CD4-positive, alpha-beta T cell (primary cell): ENCODE data around the gene BRD8. TPM values are rescaled to one million over a fixed set of nuclear protein-coding genes. Genes with fewer than 3 reads are reported as not detected.

ENCODE experiments used
- ATAC-seq: fragments of 200-7000 bp; cut with Tn5 transposase; one replicate; pipeline ENCODE4 v1.10.0; 2022; ENCODE audit warnings: mild to moderate bottlenecking; ENCODE audit not compliant: poor library complexity
- CTCF ChIA-PET: fragments of 350-600 bp; sonication (Branson Sonifier 250); formaldehyde crosslinking; loops from one replicate; lab custom pipeline; 2021; ENCODE audit warnings: antibody characterized with exemption, inconsistent platforms; lab: Charles Lee
- POLR2A ChIA-PET: fragments of 350-600 bp; sonication (Branson Sonifier 250); formaldehyde crosslinking; loops from one replicate; lab custom pipeline; 2021; ENCODE audit warnings: antibody characterized with exemption, inconsistent platforms; lab: Charles Lee
- DNase-seq, 14 experiments: peaks; one replicate each; pipeline ENCODE4 v3.0.0-alpha.2; 2013 to 2020; ENCODE audit warnings: mixed read lengths in 2 of 14
- H3K27ac ChIP-seq, 2 donors: one replicate each; pipeline versions ENCODE4 v1.5.1 to v1.7.0; 2013; ENCODE audit warnings: low read length in 2 of 2, low read depth in 1 of 2, mild to moderate bottlenecking in 1 of 2
- H3K27me3 ChIP-seq, 2 experiments: 1 replicate in 1 of 2; 2 replicates in 1 of 2; pipeline versions ENCODE4 v1.6.1 to v1.7.0; 2013; ENCODE audit warnings: low read length in 2 of 2, control low read depth in 1 of 2, mild to moderate bottlenecking in 1 of 2, moderate library complexity in 1 of 2; ENCODE audit not compliant: insufficient read depth in 2 of 2, control insufficient read depth in 1 of 2
- H3K36me3 ChIP-seq: one replicate; pipeline ENCODE4 v1.6.1; 2013; ENCODE audit warnings: low read length, control low read depth; ENCODE audit not compliant: insufficient read depth
- H3K4me1 ChIP-seq: one replicate; pipeline ENCODE4 v1.6.1; 2013; ENCODE audit warnings: low read length, control low read depth; ENCODE audit not compliant: insufficient read depth
- H3K4me3 ChIP-seq: one replicate; pipeline ENCODE4 v1.5.1; 2013; ENCODE audit warnings: mild to moderate bottlenecking, low read length, moderate library complexity
- H3K9me3 ChIP-seq, 2 experiments: 1 replicate in 1 of 2; 2 replicates in 1 of 2; pipeline versions ENCODE4 v1.6.1 to v1.7.0; 2013; ENCODE audit warnings: low read length in 2 of 2, mild to moderate bottlenecking in 2 of 2, control low read depth in 1 of 2, moderate library complexity in 1 of 2; ENCODE audit not compliant: control insufficient read depth in 1 of 2, insufficient read depth in 1 of 2
- H3K27ac Mint-ChIP-seq: one replicate; pipeline ENCODE4 v1.8.0; 2020; ENCODE audit warnings: mixed read lengths
- H3K27me3 Mint-ChIP-seq: one replicate; pipeline ENCODE4 v1.8.0; 2021; ENCODE audit warnings: mixed read lengths
- H3K36me3 Mint-ChIP-seq: one replicate; pipeline ENCODE4 v1.8.0; 2021; ENCODE audit warnings: low read depth, mixed read lengths
- H3K4me1 Mint-ChIP-seq: one replicate; pipeline ENCODE4 v1.8.0; 2021; ENCODE audit warnings: low read depth, mixed read lengths
- H3K4me3 Mint-ChIP-seq: one replicate; pipeline ENCODE4 v1.8.0; 2020; ENCODE audit warnings: mild to moderate bottlenecking, mixed read lengths
- H3K9me3 Mint-ChIP-seq: one replicate; pipeline ENCODE4 v1.8.0; 2020; ENCODE audit warnings: mixed read lengths
- CTCF ChIP-seq: fragments of 200-600 bp; IDR thresholded peaks from one replicate; pipeline ENCODE4 v1.8.0; 2022; ENCODE audit warnings: antibody characterized with exemption, mild to moderate bottlenecking
- intact Hi-C, 2 experiments: fragments of 100-400 bp; cut with DNase I in 1 of 2; cut with micrococcal nuclease in 1 of 2; formaldehyde crosslinking; loops; one replicate each; pipeline versions ENCODE4 v1.15.1 to v1.9.0; 2023 to 2025; cut with DNase I, micrococcal nuclease
- total RNA-seq, 174 experiments: library from RNA in 2 of 174; stranded (reverse) in 2 of 174; gene quantifications; one replicate each; pipeline ENCODE4 v1.2.3 and lab custom pipeline; 2021 to 2026

Gene BRD8
- total RNA-seq, 2 experiments from 2014 or later = 6.9 to 9.6 TPM

- peaks cover 9% of the 10 kb centered on the region for H3K4me1 Mint-ChIP-seq
These were observed 937 bp upstream of the BRD8 start for GRCh38 chr5:138179277-138179857.

GRCh38 chr5:138177941-138178515 is 402 bp downstream of the BRD8 start:
- H3K36me3 Mint-ChIP-seq = peaks cover 28% of the 10 kb centered on the region
- Histone ChIP-seq H3K36me3 (peaks cover 12% of the 10 kb centered on the region), H3K4me1 (peaks cover 27% of the 10 kb centered on the region), H3K9me3 (no peaks in the 10 kb centered on the region), H3K27ac (peak overlapping the region; percentile 55 to 76), H3K4me3 (peak overlapping the region; percentile 94), H3K27me3 (no peaks in the 10 kb centered on the region)
- H3K27ac Mint-ChIP-seq = no peak overlapping the region
- intact Hi-C loops = loop anchor here (1.0 to 10.0 kb wide), 6 partner anchors 35 to 423 kb away; partner anchors contain the start of genes CDC23 (in 1 of the 2), CDC25C (in 1 of the 2), HNRNPA0 (in 1 of the 2) and KDM3B (in 1 of the 2)
- no peak overlapping the region for H3K4me3 Mint-ChIP-seq
- CTCF ChIA-PET = interaction anchor here (0.6 to 3.9 kb wide), 2 partner anchors 131 to 174 kb away, joined by 3 to 19 read pairs; partner anchors contain the start of gene KDM3B
- POLR2A ChIA-PET = interaction anchor here (0.6 to 2.1 kb wide), 6 partner anchors 16 to 424 kb away, joined by 3 to 13 read pairs (median 5); partner anchors contain the start of genes CDC23 and EGR1
- ATAC-seq = peak; percentile 32
- peak in 8 of 14 experiments; percentile 3 to 49 (median 20) for DNase-seq
- no peak for TF ChIP-seq CTCF
- no peaks in the 10 kb centered on the region for H3K9me3 Mint-ChIP-seq
- H3K4me1 Mint-ChIP-seq = peaks cover 14% of the 10 kb centered on the region
- H3K27me3 Mint-ChIP-seq = no peaks in the 10 kb centered on the region

More at GRCh38 chr5:138179277-138179857, 937 bp upstream of the BRD8 start:
- intact Hi-C loops = loop anchor here (1.0 to 10.0 kb wide), 6 partner anchors 33 to 425 kb away; partner anchors contain the start of genes CDC23 (in 2 of the 2), CDC25C (in 1 of the 2), HNRNPA0 (in 1 of the 2) and KDM3B (in 1 of the 2)
- POLR2A ChIA-PET = interaction anchor here (0.6 to 2.1 kb wide), 9 partner anchors 34 to 481 kb away, joined by 3 to 13 read pairs (median 4); partner anchors contain the start of genes CDC23, CDC25C, EGR1 and ETF1
- ATAC-seq (no peak), DNase-seq (peak in 1 of 14 experiments; percentile 15)
- H3K27ac Mint-ChIP-seq = no peak overlapping the region
- H3K27ac ChIP-seq = no peak overlapping the region
- H3K36me3 Mint-ChIP-seq = peaks cover 16% of the 10 kb centered on the region
- CTCF ChIA-PET = interaction anchor here (0.7 to 3.9 kb wide), 3 partner anchors 143 to 173 kb away, joined by 3 to 19 read pairs (median 6); partner anchors contain the start of gene KDM3B
- H3K4me3 Mint-ChIP-seq = no peak overlapping the region
- no peak for TF ChIP-seq CTCF
- no peaks in the 10 kb centered on the region for H3K27me3 ChIP-seq
- H3K27me3 Mint-ChIP-seq = no peaks in the 10 kb centered on the region
- H3K4me1 ChIP-seq = peaks cover 27% of the 10 kb centered on the region
- no peaks in the 10 kb centered on the region for H3K9me3 Mint-ChIP-seq
- no peaks in the 10 kb centered on the region for H3K9me3 ChIP-seq
- peak overlapping the region; percentile 94 for H3K4me3 ChIP-seq
- peaks cover 4% of the 10 kb centered on the region for H3K36me3 ChIP-seq

DNA sequence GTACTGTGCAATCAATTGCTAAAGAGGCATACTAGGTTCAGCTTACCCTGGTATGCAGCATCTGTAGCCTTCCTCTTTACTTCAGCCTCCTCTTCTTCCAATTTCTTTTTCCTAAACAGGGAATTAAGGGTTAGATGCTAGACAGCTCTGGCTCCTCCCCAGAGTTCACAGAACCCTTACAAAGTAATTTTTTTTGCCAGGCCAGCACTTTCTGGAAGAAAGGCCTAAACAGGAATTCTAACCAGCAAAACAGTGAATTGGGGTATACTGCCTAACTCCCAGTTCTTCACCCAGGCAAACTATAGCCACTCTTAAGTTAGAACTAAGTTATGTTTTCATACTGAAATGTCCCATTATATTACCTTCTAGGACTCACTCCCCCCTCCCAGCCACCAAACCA is 8.1 kb downstream of the BRD8 start:
- CTCF ChIA-PET = no interaction called here

More for the DNA sequence above, 8.1 kb downstream of the BRD8 start:
- intact Hi-C loops = loop anchor here in 1 of 2 experiments (10.0 kb wide), 1 partner anchor 185 kb away; the partner anchor contains the start of gene KDM3B
- no peak for DNase-seq
- H3K4me3 Mint-ChIP-seq = no peak overlapping the region
- no peak overlapping the region for H3K27ac ChIP-seq
- H3K27me3 Mint-ChIP-seq = no peaks in the 10 kb centered on the region
- no peaks in the 10 kb centered on the region for H3K4me1 ChIP-seq
- POLR2A ChIA-PET = interaction anchor here (1.5 kb wide), 1 partner anchor 12 kb away, joined by 3 read pairs; no protein-coding TSS in a partner anchor
- no peak overlapping the region for H3K27ac Mint-ChIP-seq
- ATAC-seq = no peak
- no peak overlapping the region for H3K4me3 ChIP-seq
- H3K9me3 ChIP-seq = no peaks in the 10 kb centered on the region
- H3K36me3 Mint-ChIP-seq = peaks cover 94% of the 10 kb centered on the region
- H3K4me1 Mint-ChIP-seq = peaks cover 14% of the 10 kb centered on the region
- no peaks in the 10 kb centered on the region for H3K27me3 ChIP-seq
- peaks cover 79% of the 10 kb centered on the region for H3K36me3 ChIP-seq
- TF ChIP-seq CTCF = no peak
- H3K9me3 Mint-ChIP-seq = no peaks in the 10 kb centered on the region
